ENCODE results near the gene TGM6. TPM values are rescaled to one million over a fixed set of nuclear protein-coding genes. Genes with fewer than 3 reads are reported as not detected.

Gene TGM6
- total and polyA plus RNA-seq, 11 donors = not detected

DNA sequence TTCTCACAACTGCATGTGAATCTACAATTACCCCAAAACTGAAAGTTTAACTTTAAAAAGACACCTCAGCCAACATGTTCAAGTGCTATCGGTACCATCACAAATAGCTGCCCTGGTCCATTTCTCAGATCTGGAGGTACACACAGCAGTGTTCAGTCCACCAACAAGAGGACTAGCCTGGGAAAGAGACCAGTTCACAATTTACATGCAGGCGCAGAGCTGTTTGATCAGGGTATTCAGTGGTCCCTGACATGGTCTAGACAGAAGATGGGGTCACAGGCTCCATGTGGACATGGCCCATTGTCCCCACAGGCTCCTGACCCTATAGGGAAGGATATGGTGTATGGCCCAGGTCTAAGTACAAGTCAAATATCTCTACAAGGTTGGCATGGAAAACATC is 15.6 kb upstream of the TGM6 start:
- intact Hi-C loops (cut with DNase I) = no loop called here
- H3K27ac ChIP-seq = no peak overlapping the region
- no peaks in the 10 kb centered on the region for H3K36me3 ChIP-seq
- H3K27me3 ChIP-seq = peaks cover 0 to 15% (median 0%) of the 10 kb centered on the region in 9 donors
- ATAC-seq (no peak), DNase-seq (no peak)
- peaks cover 0 to 27% (median 13%) of the 10 kb centered on the region in 12 donors for H3K9me3 ChIP-seq
- TF ChIP-seq POLR2A (IDR thresholded peaks at IDR 0.05) = no peak
- TF ChIP-seq, protein P1, sequence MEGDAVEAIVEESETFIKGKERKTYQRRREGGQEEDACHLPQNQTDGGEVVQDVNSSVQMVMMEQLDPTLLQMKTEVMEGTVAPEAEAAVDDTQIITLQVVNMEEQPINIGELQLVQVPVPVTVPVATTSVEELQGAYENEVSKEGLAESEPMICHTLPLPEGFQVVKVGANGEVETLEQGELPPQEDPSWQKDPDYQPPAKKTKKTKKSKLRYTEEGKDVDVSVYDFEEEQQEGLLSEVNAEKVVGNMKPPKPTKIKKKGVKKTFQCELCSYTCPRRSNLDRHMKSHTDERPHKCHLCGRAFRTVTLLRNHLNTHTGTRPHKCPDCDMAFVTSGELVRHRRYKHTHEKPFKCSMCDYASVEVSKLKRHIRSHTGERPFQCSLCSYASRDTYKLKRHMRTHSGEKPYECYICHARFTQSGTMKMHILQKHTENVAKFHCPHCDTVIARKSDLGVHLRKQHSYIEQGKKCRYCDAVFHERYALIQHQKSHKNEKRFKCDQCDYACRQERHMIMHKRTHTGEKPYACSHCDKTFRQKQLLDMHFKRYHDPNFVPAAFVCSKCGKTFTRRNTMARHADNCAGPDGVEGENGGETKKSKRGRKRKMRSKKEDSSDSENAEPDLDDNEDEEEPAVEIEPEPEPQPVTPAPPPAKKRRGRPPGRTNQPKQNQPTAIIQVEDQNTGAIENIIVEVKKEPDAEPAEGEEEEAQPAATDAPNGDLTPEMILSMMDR (IDR thresholded peaks at IDR 0.05) = no peak
- H3K4me3 ChIP-seq = no peak overlapping the region
- H3K4me1 ChIP-seq = no peaks in the 10 kb centered on the region
- WGBS, 4 donors = 87 to 96% (median 94%) methylated on average over 2 of the region's 2 CpGs

DNA sequence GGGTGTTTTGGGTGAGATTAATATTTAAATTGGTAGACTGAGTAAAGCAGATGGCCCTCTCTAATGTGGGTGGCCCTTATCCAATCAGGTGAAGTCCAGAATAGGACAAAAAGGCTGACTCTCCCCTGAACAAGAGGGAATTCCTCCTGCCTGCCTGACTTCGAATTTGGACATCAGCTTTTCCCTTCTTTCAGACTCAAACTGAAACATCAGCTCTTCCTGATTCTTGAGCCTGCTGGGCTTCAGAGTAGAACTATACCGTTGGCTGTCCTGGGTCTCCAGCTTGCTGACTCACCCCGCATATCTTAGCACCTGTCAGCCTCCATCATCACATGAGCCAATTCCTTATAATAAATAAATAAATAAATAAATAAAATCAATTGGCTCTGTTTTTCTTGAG is 15.0 kb upstream of the TGM6 start:
- peaks cover 0 to 22% (median 8%) of the 10 kb centered on the region in 12 donors for H3K9me3 ChIP-seq
- ATAC-seq (no peak), DNase-seq (no peak)
- no peak for TF ChIP-seq POLR2A (IDR thresholded peaks at IDR 0.05)
- TF ChIP-seq, protein P1 (IDR thresholded peaks at IDR 0.05) = no peak
- 75 to 81% (median 77%) methylated on average over 3 of the region's 3 CpGs for WGBS, 4 donors
- peaks cover 0 to 15% (median 0%) of the 10 kb centered on the region in 9 donors for H3K27me3 ChIP-seq
- no peaks in the 10 kb centered on the region for H3K4me1 ChIP-seq
- intact Hi-C loops (cut with DNase I) = no loop called here
- no peak overlapping the region for H3K27ac ChIP-seq
- H3K36me3 ChIP-seq = no peaks in the 10 kb centered on the region
- H3K4me3 ChIP-seq = no peak overlapping the region

DNA sequence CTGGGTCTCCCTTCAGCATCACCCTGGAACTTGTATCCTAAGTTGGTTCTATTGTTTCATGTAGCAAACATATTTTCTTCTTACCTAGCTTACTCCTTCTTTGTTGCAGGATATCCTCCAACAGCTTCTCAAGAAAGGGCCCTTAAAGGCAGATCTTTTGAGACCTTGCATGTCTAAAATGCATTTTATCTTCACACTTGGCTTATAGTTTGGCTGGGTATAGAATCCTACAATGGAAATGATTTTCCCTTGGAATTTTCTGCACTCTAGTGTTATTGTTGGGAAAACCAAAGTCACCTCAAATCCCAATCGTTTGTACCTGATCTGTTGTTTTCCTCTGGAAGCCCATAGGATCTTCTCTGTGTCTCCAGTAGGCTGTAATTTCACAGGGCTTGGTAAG is 12.1 kb upstream of the TGM6 start:
- H3K4me1 ChIP-seq = no peaks in the 10 kb centered on the region
- H3K27ac ChIP-seq = no peak overlapping the region
- DNase-seq (no peak), ATAC-seq (no peak)
- 27 to 50% (median 36%) methylated on average over 1 of the region's 1 CpG for WGBS, 4 donors
- H3K27me3 ChIP-seq = peaks cover 0 to 29% (median 6%) of the 10 kb centered on the region in 9 donors
- no peak overlapping the region for H3K4me3 ChIP-seq
- intact Hi-C loops (cut with DNase I) = no loop called here
- peaks cover 0 to 5% (median 0%) of the 10 kb centered on the region in 12 donors for H3K9me3 ChIP-seq
- TF ChIP-seq, protein P1 (IDR thresholded peaks at IDR 0.05) = no peak
- no peak for TF ChIP-seq POLR2A (IDR thresholded peaks at IDR 0.05)
- no peaks in the 10 kb centered on the region for H3K36me3 ChIP-seq

DNA sequence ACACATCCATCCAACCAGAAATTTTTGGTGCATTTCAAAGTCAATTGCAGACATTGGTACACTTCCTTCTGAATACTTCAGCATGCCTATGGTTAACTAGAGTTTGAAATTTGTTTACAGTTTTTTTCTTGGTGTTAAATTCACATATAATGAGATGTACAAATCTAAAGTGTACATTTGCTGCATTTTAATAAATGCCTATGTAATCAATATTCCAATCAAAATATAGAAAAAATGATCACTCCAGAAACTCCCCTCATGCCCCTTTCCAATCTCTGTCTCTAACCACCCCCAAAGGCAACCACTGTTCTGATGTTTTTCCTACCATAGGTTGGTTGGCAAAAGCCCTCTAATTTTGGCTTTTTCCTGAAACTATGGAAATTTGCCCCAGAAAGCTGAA is 7.6 kb upstream of the TGM6 start:
- H3K4me3 ChIP-seq = no peak overlapping the region
- DNase-seq (no peak), ATAC-seq (no peak)
- peaks cover 0 to 5% (median 0%) of the 10 kb centered on the region in 12 donors for H3K9me3 ChIP-seq
- intact Hi-C loops (cut with DNase I) = no loop called here
- TF ChIP-seq, protein P1 (IDR thresholded peaks at IDR 0.05) = no peak
- no peak for TF ChIP-seq POLR2A (IDR thresholded peaks at IDR 0.05)
- H3K27me3 ChIP-seq = peaks cover 0 to 32% (median 6%) of the 10 kb centered on the region in 9 donors
- no peaks in the 10 kb centered on the region for H3K4me1 ChIP-seq
- no peaks in the 10 kb centered on the region for H3K36me3 ChIP-seq
- H3K27ac ChIP-seq = no peak overlapping the region
